ENCODE results near the gene FRMD5. TPM values are rescaled to one million over a fixed set of nuclear protein-coding genes. Genes with fewer than 3 reads are reported as not detected.
"Not testable (repeated sequence)": the region's sequence is repeated elsewhere in the genome, so short reads cannot be mapped to it uniquely, and the experiment has no call there.

Gene FRMD5
- total RNA-seq, 1 experiment from 2014 or later: 27.2 TPM

DNA sequence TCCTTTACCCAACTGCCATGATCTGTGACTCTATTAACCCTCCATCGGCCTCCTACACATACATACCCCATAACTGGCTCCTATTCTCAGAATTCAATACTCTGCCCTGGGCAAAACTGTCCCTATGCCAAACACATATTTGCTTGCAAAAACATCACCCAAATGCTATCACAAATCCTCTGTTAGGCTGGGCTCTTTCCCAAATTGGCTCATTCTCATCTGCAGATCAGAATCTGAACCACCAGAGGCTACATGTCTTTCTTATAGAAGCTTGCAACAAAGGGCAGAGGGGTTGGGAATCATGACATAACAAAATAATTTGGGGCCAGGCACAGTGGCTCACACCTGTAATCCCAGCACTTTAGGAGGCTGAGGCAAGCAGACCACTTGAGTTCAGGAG, 48.1 kb upstream of the FRMD5 start:
- H4K20me1 ChIP-seq (ENCODE audit: insufficient read depth): no peaks in the 10 kb centered on the region
- H3K9me2 ChIP-seq (ENCODE audit: insufficient read depth): no peaks in the 10 kb centered on the region
- intact Hi-C loops (cut with micrococcal nuclease): no loop called here
- H3K9ac ChIP-seq (ENCODE audit: low read length): no peak overlapping the region
- POLR2A ChIA-PET: no interaction called here
- no peak for TF ChIP-seq YY1 (IDR thresholded peaks at IDR 0.05; ENCODE audit: extremely low read depth, insufficient replicate concordance, low read depth, low read length)
- DNase-seq (ENCODE audit: low read depth, low spot score) (no peak), ATAC-seq (no peak)
- no peaks in the 10 kb centered on the region for H3K9me3 ChIP-seq (ENCODE audit: control insufficient read depth in 1 of 2, insufficient read depth in 1 of 2, low read depth in 1 of 2, low read length in 2 of 2)
- H3K27me3 ChIP-seq (ENCODE audit: insufficient read depth, low read length): no peaks in the 10 kb centered on the region
- no peak overlapping the region for H3K4me3 ChIP-seq (replicated peaks in 1 of 2; ENCODE audit: low read depth in 1 of 2, low read length in 2 of 2)
- RAD21 ChIA-PET (ENCODE audit: low non-redundant PET in 1 of 2, low total read pairs in 2 of 2, uncharacterized antibody in 2 of 2, unreplicated experiment in 2 of 2): no interaction called here
- no peak overlapping the region for H3K4me2 ChIP-seq (ENCODE audit: low read length)
- peaks cover 0 to 3% of the 10 kb centered on the region in 2 experiments; a peak in 1 of 4 replicates for H3K4me1 ChIP-seq (ENCODE audit: control insufficient read depth in 1 of 2, insufficient read depth in 2 of 2, low read length in 2 of 2)
- CTCF ChIA-PET: interaction anchor here (0.7 to 1.1 kb wide), 4 partner anchors 9 to 258 kb away, joined by 3 to 5 read pairs (median 4); no protein-coding TSS in a partner anchor
- H3K79me2 ChIP-seq (ENCODE audit: insufficient read depth, low read length): no peaks in the 10 kb centered on the region
- no TSS peak for BruUV-seq (replicated peaks)
- H2AFZ ChIP-seq (ENCODE audit: low read depth, low read length, poor library complexity, severe bottlenecking): no peak overlapping the region
- no peaks in the 10 kb centered on the region for H3K36me3 ChIP-seq (ENCODE audit: control insufficient read depth in 1 of 2, insufficient read depth in 2 of 2, low read length in 2 of 2)
- no peak overlapping the region for H3K27ac ChIP-seq (ENCODE audit: low read depth, low read length)

DNA sequence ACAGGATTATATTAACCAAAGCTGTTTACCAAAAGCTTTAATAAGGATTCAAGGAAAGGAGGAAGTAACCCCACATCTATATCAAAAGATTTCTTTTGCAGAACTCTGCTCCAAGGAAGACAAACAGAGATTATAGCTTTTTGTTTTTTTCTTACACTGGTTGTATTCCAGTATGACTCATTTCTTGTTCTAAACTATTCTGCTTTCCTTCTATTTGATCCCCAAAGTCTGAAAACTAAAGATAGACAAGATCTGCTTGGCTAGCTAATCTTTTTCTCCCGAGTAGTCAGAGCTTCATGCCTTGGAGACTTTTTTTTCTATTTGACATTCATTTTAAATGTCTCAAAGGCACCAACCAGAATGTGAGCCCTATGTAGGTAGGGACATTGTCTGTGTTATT, 36.8 kb upstream of the FRMD5 start:
- POLR2A ChIA-PET: interaction anchor here (1.2 kb wide), 1 partner anchor 9 kb away, joined by 3 read pairs; no protein-coding TSS in a partner anchor
- no peaks in the 10 kb centered on the region for H3K4me1 ChIP-seq (ENCODE audit: control insufficient read depth in 1 of 2, insufficient read depth in 2 of 2, low read length in 2 of 2)
- no peaks in the 10 kb centered on the region for H3K36me3 ChIP-seq (ENCODE audit: control insufficient read depth in 1 of 2, insufficient read depth in 2 of 2, low read length in 2 of 2)
- H3K9me3 ChIP-seq (ENCODE audit: control insufficient read depth in 1 of 2, insufficient read depth in 1 of 2, low read depth in 1 of 2, low read length in 2 of 2): no peaks in the 10 kb centered on the region
- H2AFZ ChIP-seq (ENCODE audit: low read depth, low read length, poor library complexity, severe bottlenecking): no peak overlapping the region
- DNase-seq (ENCODE audit: low read depth, low spot score) (no peak), ATAC-seq (no peak)
- no peak for TF ChIP-seq REST (IDR thresholded peaks at IDR 0.05; ENCODE audit: low read depth)
- no peak for TF ChIP-seq ATF3 (IDR thresholded peaks at IDR 0.05)
- no TSS peak for BruUV-seq (replicated peaks)
- RAD21 ChIA-PET (ENCODE audit: low non-redundant PET in 1 of 2, low total read pairs in 2 of 2, uncharacterized antibody in 2 of 2, unreplicated experiment in 2 of 2): no interaction called here
- H3K4me3 ChIP-seq (replicated peaks in 1 of 2; ENCODE audit: low read depth in 1 of 2, low read length in 2 of 2): no peak overlapping the region
- no peaks in the 10 kb centered on the region for H4K20me1 ChIP-seq (ENCODE audit: insufficient read depth)
- no peak overlapping the region for H3K4me2 ChIP-seq (ENCODE audit: low read length)
- H3K27me3 ChIP-seq (ENCODE audit: insufficient read depth, low read length): no peaks in the 10 kb centered on the region
- H3K79me2 ChIP-seq (ENCODE audit: insufficient read depth, low read length): no peaks in the 10 kb centered on the region
- H3K9me2 ChIP-seq (ENCODE audit: insufficient read depth): no peaks in the 10 kb centered on the region
- CTCF ChIA-PET: interaction anchor here (0.7 kb wide), 1 partner anchor 12 kb away, joined by 3 read pairs; no protein-coding TSS in a partner anchor
- no peak overlapping the region for H3K27ac ChIP-seq (ENCODE audit: low read depth, low read length)
- no peak overlapping the region for H3K9ac ChIP-seq (ENCODE audit: low read length)
- intact Hi-C loops (cut with micrococcal nuclease): no loop called here

DNA sequence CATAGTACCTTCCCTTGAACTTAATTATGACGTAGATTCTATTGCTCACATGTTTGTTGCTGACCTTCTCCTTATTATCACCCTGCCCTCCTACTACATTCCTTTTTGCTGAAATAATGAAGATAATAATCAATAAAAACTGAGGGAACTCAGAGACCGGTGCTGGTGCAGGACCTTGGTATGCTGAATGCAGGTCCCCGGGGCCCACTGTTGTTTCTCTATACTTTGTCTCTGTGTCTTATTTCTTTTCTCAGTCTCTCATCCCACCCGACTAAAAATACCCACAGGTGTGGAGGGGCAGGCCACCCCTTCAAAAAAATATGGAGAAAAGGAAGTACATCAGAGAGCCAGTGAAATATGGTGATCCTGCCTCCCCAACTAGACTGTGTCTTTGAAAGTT, 34.2 kb upstream of the FRMD5 start:
- H3K36me3 ChIP-seq (ENCODE audit: control insufficient read depth in 1 of 2, insufficient read depth in 2 of 2, low read length in 2 of 2); DNase-seq (ENCODE audit: low read depth, low spot score); H3K79me2 ChIP-seq (ENCODE audit: insufficient read depth, low read length); H3K9ac ChIP-seq (ENCODE audit: low read length); H3K4me3 ChIP-seq (replicated peaks in 1 of 2; ENCODE audit: low read depth in 1 of 2, low read length in 2 of 2); H3K27ac ChIP-seq (ENCODE audit: low read depth, low read length); ATAC-seq; H3K9me2 ChIP-seq (ENCODE audit: insufficient read depth); H3K27me3 ChIP-seq (ENCODE audit: insufficient read depth, low read length); H4K20me1 ChIP-seq (ENCODE audit: insufficient read depth); intact Hi-C loops (cut with micrococcal nuclease); H3K9me3 ChIP-seq (ENCODE audit: control insufficient read depth in 1 of 2, insufficient read depth in 1 of 2, low read depth in 1 of 2, low read length in 2 of 2); CTCF ChIA-PET; BruUV-seq (replicated peaks); H3K4me2 ChIP-seq (ENCODE audit: low read length); H3K4me1 ChIP-seq (ENCODE audit: control insufficient read depth in 1 of 2, insufficient read depth in 2 of 2, low read length in 2 of 2); H2AFZ ChIP-seq (ENCODE audit: low read depth, low read length, poor library complexity, severe bottlenecking): not testable (repeated sequence)
- RAD21 ChIA-PET (ENCODE audit: low non-redundant PET in 1 of 2, low total read pairs in 2 of 2, uncharacterized antibody in 2 of 2, unreplicated experiment in 2 of 2): interaction anchor here in 1 of 2 experiments (0.7 kb wide), 1 partner anchor 385 kb away, joined by 3 read pairs; no protein-coding TSS in a partner anchor
- POLR2A ChIA-PET: interaction anchor here (0.7 kb wide), 1 partner anchor 299 kb away, joined by 4 read pairs; no protein-coding TSS in a partner anchor
